Measurements from ENCODE around the gene SAFB. TPM values are rescaled to one million over a fixed set of nuclear protein-coding genes. Genes with fewer than 3 reads are reported as not detected.

SAFB gene
- total RNA-seq (2014; rRNA removed; shearing (Covaris generic); ENCODE audit: low replicate concordance): 22.8 and 33.0 TPM in 2 replicates

- Histone ChIP-seq H3K4me3 (peak within 1 kb of the TSS; percentile 88), H3K9me3 (no peaks in the 10 kb centered on the region), H3K36me3 (peaks cover 57% of the 10 kb centered on the region), H3K27me3 (no peaks in the 10 kb centered on the region)
- DNase-seq: peak; percentile 96
Observed at GRCh38 chr19:5622465-5623396, at the start of gene SAFB, which contains the start of gene SAFB2. Gene SAFB (plus strand): TSS chr19:5623083. CDS start chr19:5623206, 123 bp downstream. Gene SAFB2 (minus strand): TSS chr19:5622776. CDS start chr19:5622715, 61 bp downstream.

- no peak for DNase-seq
- no peaks in the 10 kb centered on the region for H3K36me3 ChIP-seq
- no peaks in the 10 kb centered on the region for H3K27me3 ChIP-seq
- no peaks in the 10 kb centered on the region for H3K9me3 ChIP-seq
- no peak overlapping the region for H3K4me3 ChIP-seq
Observed at GRCh38 chr19:5575590-5575989, 47.3 kb upstream of the SAFB start.

- no peaks in the 10 kb centered on the region for H3K36me3 ChIP-seq
- H3K4me3 ChIP-seq: no peak overlapping the region
- DNase-seq: peak; percentile 26
- H3K27me3 ChIP-seq: no peaks in the 10 kb centered on the region
- no peaks in the 10 kb centered on the region for H3K9me3 ChIP-seq
Observed at GRCh38 chr19:5578097-5578846, 44.6 kb upstream of the SAFB start.

GRCh38 chr19:5579286-5579685 lies 43.6 kb upstream of the SAFB start:
- Histone ChIP-seq H3K36me3 (no peaks in the 10 kb centered on the region), H3K4me3 (no peak overlapping the region), H3K9me3 (no peaks in the 10 kb centered on the region), H3K27me3 (no peaks in the 10 kb centered on the region)
- DNase-seq: no peak

- Histone ChIP-seq H3K4me3 (no peak overlapping the region), H3K27me3 (no peaks in the 10 kb centered on the region), H3K36me3 (no peaks in the 10 kb centered on the region), H3K9me3 (no peaks in the 10 kb centered on the region)
- no peak for DNase-seq
Observed at GRCh38 chr19:5579697-5580096, 43.2 kb upstream of the SAFB start.

- H3K9me3 ChIP-seq: no peaks in the 10 kb centered on the region
- DNase-seq: no peak
- no peaks in the 10 kb centered on the region for H3K36me3 ChIP-seq
- no peaks in the 10 kb centered on the region for H3K27me3 ChIP-seq
- no peak overlapping the region for H3K4me3 ChIP-seq
Observed at GRCh38 chr19:5580161-5580571, 42.7 kb upstream of the SAFB start.

GRCh38 chr19:5585461-5586299 lies 37.2 kb upstream of the SAFB start:
- DNase-seq: no peak
- H3K9me3 ChIP-seq: no peaks in the 10 kb centered on the region
- H3K36me3 ChIP-seq: peaks cover 18% of the 10 kb centered on the region
- no peaks in the 10 kb centered on the region for H3K27me3 ChIP-seq
- H3K4me3 ChIP-seq: no peak overlapping the region

GRCh38 chr19:5586300-5587070 lies 36.4 kb upstream of the SAFB start:
- no peak for DNase-seq
- Histone ChIP-seq H3K27me3 (no peaks in the 10 kb centered on the region), H3K36me3 (peaks cover 18% of the 10 kb centered on the region), H3K9me3 (no peaks in the 10 kb centered on the region), H3K4me3 (no peak overlapping the region)

GRCh38 chr19:5587071-5587455 lies 35.8 kb upstream of the SAFB start:
- H3K9me3 ChIP-seq: no peaks in the 10 kb centered on the region
- DNase-seq: no peak
- peaks cover 18% of the 10 kb centered on the region for H3K36me3 ChIP-seq
- no peak overlapping the region for H3K4me3 ChIP-seq
- no peaks in the 10 kb centered on the region for H3K27me3 ChIP-seq

GRCh38 chr19:5587661-5588060 lies 35.2 kb upstream of the SAFB start:
- H3K36me3 ChIP-seq: peaks cover 18% of the 10 kb centered on the region
- no peaks in the 10 kb centered on the region for H3K27me3 ChIP-seq
- no peak for DNase-seq
- H3K4me3 ChIP-seq: no peak overlapping the region
- H3K9me3 ChIP-seq: no peaks in the 10 kb centered on the region

- peak; percentile 91 for DNase-seq
Observed at GRCh38 chr19:5588441-5588840, 34.4 kb upstream of the SAFB start.

GRCh38 chr19:5588906-5589676 lies 33.8 kb upstream of the SAFB start:
- no peak for DNase-seq
- Histone ChIP-seq H3K9me3 (no peaks in the 10 kb centered on the region), H3K36me3 (peaks cover 18% of the 10 kb centered on the region), H3K4me3 (no peak overlapping the region), H3K27me3 (no peaks in the 10 kb centered on the region)

More at GRCh38 chr19:5588441-5588840, 34.4 kb upstream of the SAFB start:
- no peaks in the 10 kb centered on the region for H3K27me3 ChIP-seq
- H3K4me3 ChIP-seq: no peak overlapping the region
- H3K36me3 ChIP-seq: peaks cover 18% of the 10 kb centered on the region
- no peaks in the 10 kb centered on the region for H3K9me3 ChIP-seq

GRCh38 chr19:5590151-5590864 lies 32.6 kb upstream of the SAFB start:
- no peaks in the 10 kb centered on the region for H3K9me3 ChIP-seq
- H3K27me3 ChIP-seq: no peaks in the 10 kb centered on the region
- peaks cover 18% of the 10 kb centered on the region for H3K36me3 ChIP-seq
- DNase-seq: no peak
- H3K4me3 ChIP-seq: no peak overlapping the region

GRCh38 chr19:5590865-5591154 lies 32.1 kb upstream of the SAFB start:
- no peak for DNase-seq
- Histone ChIP-seq H3K27me3 (no peaks in the 10 kb centered on the region), H3K36me3 (peaks cover 18% of the 10 kb centered on the region), H3K4me3 (no peak overlapping the region), H3K9me3 (no peaks in the 10 kb centered on the region)

- DNase-seq: no peak
- Histone ChIP-seq H3K9me3 (no peaks in the 10 kb centered on the region), H3K4me3 (no peak overlapping the region), H3K36me3 (peaks cover 18% of the 10 kb centered on the region), H3K27me3 (no peaks in the 10 kb centered on the region)
Observed at GRCh38 chr19:5591476-5591875, 31.4 kb upstream of the SAFB start.
